Posterior cingulate gyrus (tissue), 11 donors: ENCODE results near the gene TENM4.
"Not testable (repeated sequence)": the region's sequence is repeated elsewhere in the genome, so short reads cannot be mapped to it uniquely, and the experiment has no call there.

ENCODE experiments used
- DNase-seq, 10 donors: peaks; one replicate each; pipeline versions ENCODE4 v3.0.0 to v3.0.0-alpha.2; 2020 to 2021; ENCODE audit warnings: mixed read lengths in 3 of 10
- intact Hi-C: fragments of 100-400 bp; cut with DNase I; formaldehyde crosslinking; loops from one replicate; pipeline ENCODE4 v1.15.1; 2023

Gene TENM4

DNA sequence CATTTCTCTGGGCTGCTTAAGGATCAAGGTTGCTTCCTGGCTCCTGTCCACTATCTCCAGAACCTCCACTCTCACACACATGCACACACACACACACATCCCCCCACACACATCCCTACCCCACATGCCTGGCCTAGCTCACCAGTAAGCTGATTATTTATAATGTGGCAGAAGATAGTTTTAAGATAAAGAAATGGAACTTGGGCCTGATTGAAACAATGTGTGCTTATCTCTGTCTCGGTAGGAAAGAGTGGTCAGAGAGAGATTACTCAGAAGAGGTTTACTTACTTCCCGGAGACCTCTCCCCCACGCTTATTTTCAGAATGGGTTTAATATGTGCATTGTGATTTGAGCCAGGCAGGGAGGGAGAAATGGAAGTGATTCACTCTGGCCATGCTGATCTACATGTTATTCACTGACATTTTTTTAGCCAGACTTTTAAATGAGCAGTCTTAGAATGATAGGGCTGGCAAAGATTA lies 422.4 kb downstream of the TENM4 start:
- no peak for DNase-seq
- intact Hi-C loops: no loop called here

- intact Hi-C loops: no loop called here
- DNase-seq: no peak
Measured at GRCh38 chr11:79017811-79018210, 423.0 kb downstream of the TENM4 start.

DNA sequence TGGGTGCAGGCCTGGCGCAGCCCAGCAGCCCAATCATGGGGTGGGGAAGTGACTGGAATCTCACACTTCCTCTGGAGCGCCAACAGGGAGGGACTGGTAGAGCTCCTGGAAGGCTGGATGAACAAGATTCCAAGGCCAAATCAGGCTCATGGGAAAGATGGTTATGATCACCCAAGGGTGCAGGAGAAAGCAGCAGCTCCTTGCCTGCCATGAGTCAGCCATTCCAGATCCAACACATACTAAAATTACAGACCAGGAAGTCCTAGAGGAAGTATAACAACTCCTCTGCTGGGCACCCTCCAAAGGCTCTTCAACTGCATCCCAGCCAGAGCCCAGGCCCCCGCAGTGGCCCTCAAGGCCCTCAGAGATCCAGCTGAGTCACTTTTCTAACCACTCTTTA lies 427.3 kb downstream of the TENM4 start:
- intact Hi-C loops: no loop called here
- no peak for DNase-seq

DNA sequence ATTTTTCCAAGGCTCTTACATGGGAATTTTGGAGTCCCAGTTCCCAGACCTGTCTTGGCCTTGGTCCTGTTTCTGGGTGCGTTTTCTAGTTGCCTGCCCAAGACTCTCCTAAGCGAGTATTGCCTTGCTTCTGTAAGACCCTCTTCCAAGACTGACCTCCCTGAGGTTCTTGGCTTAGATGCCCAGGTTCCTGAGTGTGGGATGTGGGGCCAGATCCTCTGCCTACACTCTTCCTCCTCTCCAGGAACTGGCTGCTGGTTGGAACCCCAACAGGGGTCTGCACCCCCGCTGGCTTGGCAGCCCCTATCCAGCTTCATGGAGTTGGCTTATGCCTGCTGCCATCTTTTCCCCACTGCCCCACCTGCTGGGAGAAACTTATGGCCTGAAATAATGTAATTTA lies 429.5 kb downstream of the TENM4 start:
- DNase-seq: no peak
- intact Hi-C loops: no loop called here

DNA sequence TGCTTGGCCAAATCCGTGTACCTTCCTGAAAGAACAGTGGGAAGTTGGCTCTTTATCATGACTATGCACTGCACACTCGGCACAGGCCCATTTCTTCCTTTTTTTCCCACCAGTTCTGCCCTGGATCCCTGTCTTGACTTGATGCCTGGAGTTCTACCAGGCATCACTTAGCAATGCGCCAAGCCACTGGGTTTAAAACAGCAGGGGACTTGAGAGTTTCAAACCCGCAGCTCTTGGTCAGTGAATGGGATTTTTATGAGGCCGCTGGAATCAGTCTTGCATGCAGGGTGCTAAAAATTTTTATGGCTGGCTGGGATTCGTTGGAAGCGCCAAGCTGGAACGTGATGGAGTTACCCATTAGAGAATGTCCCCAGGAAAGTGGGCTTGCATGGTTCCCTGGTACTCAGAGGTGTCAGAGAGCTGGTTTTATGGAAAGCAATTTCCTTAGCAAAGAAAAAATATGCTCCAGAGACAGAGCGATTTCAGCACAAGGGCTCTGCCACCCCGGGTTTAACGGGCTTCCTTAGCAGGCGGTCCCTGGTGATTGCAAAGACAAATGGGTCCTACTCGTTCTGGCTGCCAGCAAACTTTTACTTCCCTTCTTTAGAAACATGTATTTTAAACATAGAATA lies 432.9 kb downstream of the TENM4 start:
- DNase-seq: no peak
- intact Hi-C loops: no loop called here

DNA sequence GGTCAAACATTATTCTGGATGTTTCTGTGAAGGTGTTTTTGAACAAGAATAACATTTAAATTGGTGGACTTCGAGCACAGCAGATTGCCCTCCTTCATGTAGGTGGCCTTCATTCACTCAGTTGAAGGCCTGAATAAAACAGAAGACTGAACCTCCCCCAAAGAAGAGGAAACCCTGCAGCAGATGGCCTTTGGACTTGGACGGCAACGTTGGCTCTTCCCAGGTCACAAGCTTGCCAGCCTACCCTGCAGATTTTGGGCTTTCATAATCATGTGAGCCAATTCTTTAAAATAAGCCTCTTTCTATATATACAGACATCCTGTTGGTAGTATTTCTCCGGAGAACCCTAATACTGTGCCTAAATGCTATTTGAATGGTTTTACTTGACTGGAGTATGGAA lies 434.0 kb downstream of the TENM4 start:
- intact Hi-C loops: no loop called here

DNA sequence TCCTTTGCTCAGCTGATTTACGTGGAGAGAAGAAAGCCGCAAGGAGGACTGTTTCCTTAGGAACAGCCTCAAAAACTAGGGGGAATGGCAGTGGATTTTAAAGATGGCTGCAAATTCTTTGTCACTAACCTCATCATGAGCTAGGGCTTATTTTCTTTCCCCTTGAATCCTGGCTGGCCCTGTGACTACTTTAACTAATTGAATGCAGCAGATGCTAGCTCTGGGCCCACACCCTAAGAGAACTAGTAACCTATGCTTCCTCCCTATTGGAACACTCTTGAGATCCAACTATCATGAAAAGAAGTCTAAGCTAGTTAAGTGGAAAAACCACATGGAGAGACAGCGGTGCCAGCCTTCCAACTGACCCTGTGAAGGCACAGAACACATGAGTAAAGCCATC lies 444.8 kb downstream of the TENM4 start:
- intact Hi-C loops: no loop called here
- DNase-seq: no peak

More for the DNA sequence above, 434.0 kb downstream of the TENM4 start:
- no peak for DNase-seq

GRCh38 chr11:78995171-78995570 lies 445.7 kb downstream of the TENM4 start:
- DNase-seq: no peak
- intact Hi-C loops: no loop called here

DNA sequence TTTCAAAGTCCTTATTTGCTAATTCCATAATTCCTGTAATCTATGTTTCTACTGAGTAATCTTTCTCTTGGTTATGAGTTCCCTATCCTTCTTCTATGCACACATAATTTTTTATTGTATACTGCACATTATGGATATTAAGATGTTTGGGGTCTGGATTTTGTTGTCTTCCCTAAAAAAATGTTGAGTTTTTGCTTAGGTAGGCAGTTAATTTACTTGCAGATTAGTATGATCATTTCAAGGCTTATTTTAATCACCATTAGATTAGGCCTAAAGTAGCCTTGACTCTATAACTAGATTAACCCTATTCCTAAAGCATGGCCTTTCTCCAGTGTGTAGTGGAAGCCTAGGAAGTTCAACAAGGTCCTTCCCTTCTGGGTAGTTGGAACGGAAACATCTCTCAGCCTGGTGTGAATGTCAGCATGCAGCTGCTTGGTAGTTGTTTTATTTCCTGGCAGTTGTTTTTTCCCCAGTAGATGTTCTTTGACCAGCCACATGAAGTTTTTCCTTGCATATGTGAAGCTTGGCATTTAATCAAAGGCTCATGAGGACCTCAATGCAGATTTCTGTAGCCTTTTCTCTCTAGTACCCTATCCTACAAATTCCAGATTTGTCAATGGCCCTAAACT lies 446.9 kb downstream of the TENM4 start:
- DNase-seq: no peak
- intact Hi-C loops: no loop called here

DNA sequence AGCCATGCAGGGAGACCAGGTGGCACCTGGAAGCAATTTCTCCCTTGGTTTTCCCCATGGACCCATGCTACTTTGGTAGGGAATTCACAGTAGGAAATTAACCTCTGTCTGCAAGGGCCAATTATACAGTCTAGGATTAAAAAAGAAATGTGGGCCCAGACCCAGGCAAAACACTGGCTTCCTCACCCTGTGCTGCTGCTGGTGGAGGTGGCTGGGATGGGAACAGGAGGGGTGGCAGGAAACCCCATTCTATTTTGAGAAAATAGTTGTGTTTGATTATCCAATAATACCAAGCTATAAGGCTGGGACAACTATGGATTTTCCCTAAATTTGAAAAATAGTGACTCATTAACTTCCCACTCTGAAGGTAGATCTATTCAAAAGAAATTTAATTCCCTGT lies 449.1 kb downstream of the TENM4 start:
- DNase-seq: no peak
- intact Hi-C loops: no loop called here

- DNase-seq: no peak
- intact Hi-C loops: no loop called here
Measured at GRCh38 chr11:78990261-78990660, 450.6 kb downstream of the TENM4 start.

- intact Hi-C loops: no loop called here
- DNase-seq: no peak
Measured at GRCh38 chr11:78987748-78988147, 453.1 kb downstream of the TENM4 start.

GRCh38 chr11:78986305-78986704 lies 454.5 kb downstream of the TENM4 start:
- no peak for DNase-seq
- intact Hi-C loops: no loop called here

- intact Hi-C loops: no loop called here
- DNase-seq: no peak
Measured at GRCh38 chr11:78985663-78986062, 455.2 kb downstream of the TENM4 start.

- no peak for DNase-seq
- intact Hi-C loops: no loop called here
Measured at GRCh38 chr11:78982473-78982872, 458.4 kb downstream of the TENM4 start.

DNA sequence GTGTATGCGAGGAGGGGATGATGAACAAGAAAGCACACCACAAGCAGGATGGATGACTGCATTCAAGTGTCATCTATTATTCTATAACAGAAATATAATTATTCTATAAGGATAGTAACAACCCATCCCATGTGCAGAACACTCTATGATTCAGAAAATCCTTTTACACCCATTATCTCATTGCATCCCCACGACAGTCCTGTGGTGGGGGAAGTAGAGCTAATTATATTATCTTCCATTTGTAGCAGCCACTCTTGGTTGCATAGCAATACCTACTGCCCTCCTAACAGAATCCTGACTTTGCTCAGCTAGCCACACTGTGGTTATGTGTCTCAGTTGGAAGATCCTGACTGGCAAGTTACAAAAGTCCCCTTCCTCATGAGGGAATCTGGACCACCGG lies 459.7 kb downstream of the TENM4 start:
- intact Hi-C loops: no loop called here
- no peak for DNase-seq

DNA sequence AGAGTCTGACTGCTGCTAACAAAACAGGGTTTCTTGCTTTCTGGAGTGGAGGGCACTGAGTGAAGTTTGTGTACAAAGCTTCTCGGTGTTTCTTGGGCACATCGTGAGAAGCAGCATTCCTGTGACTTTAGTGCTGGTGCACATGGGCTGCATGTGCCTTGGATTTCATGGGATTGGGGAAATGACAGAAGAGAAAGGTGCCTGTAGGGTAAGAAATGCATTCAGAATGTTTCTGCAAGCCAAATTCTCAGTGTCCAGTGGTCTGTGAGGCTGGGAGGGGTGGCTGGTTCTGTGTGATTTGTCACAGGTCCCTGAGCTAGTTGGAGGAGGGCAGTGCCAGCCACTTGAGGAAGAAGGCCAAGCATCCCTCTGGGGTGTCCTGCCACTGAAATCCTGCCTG lies 462.0 kb downstream of the TENM4 start:
- DNase-seq: no peak
- intact Hi-C loops: no loop called here

GRCh38 chr11:78977848-78978247 lies 463.0 kb downstream of the TENM4 start:
- intact Hi-C loops, DNase-seq: not testable (repeated sequence)

- intact Hi-C loops: no loop called here
- DNase-seq: no peak
Measured at GRCh38 chr11:78977009-78977408, 463.8 kb downstream of the TENM4 start.

DNA sequence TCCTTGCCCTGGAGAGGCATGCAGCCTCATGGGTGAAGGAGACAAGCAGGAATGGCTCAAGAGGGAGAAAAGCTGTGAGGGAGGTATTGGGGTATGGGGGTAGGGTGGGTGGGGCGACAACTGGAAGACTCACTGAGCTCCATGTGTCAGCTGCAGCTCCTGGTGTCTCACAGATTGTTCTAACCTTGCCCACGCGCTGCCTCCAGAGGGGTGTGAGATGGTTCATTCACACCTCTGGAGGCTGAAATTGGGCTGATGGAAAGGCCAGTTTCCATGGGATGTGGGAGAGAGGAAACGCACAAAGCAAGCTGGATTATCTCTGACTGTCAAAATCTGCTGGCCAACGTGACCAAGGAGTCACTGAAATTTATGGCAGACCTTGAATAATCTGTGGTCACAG lies 465.7 kb downstream of the TENM4 start:
- DNase-seq: peak in 3 of 10 donors; percentile 23 to 87 (median 76)
- intact Hi-C loops: no loop called here

DNA sequence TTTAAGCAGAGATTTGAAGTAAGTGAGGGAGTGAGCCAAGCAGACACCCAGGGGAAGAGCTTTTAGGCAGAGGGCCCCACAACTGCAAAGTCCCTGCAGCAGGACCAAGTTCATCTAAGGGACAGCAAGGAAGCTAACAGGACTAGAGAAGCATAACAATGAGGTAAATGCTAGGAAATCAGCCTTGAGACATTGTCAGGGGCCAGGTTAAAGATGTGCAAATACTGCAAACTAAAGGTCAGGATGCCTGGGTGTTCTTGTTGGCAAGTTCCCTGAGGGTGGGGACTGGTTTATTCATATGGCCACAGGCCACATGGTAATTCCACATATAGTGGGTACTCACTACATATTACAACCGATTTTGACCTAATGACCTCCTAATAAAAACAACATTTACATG lies 467.0 kb downstream of the TENM4 start:
- no peak for DNase-seq
- intact Hi-C loops: no loop called here

- intact Hi-C loops: no loop called here
Measured at GRCh38 chr11:78972590-78972989, 468.2 kb downstream of the TENM4 start.

GRCh38 chr11:78972177-78972576 lies 468.7 kb downstream of the TENM4 start:
- no peak for DNase-seq
- intact Hi-C loops: no loop called here

More at GRCh38 chr11:78972590-78972989, 468.2 kb downstream of the TENM4 start:
- DNase-seq: no peak
